GM18498 (cell line): ENCODE results near the gene AIM2.
"Not testable (repeated sequence)": the region's sequence is repeated elsewhere in the genome, so short reads cannot be mapped to it uniquely, and the experiment has no call there.

Experiments
- ATAC-seq: cut with Tn5 transposase; IDR thresholded peaks from one replicate; pipeline ENCODE4 v1.9.1; 2021; ENCODE audit warnings: mild to moderate bottlenecking, moderate library complexity; ENCODE audit not compliant: unreplicated experiment

The AIM2 gene, protein sequence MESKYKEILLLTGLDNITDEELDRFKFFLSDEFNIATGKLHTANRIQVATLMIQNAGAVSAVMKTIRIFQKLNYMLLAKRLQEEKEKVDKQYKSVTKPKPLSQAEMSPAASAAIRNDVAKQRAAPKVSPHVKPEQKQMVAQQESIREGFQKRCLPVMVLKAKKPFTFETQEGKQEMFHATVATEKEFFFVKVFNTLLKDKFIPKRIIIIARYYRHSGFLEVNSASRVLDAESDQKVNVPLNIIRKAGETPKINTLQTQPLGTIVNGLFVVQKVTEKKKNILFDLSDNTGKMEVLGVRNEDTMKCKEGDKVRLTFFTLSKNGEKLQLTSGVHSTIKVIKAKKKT

DNA sequence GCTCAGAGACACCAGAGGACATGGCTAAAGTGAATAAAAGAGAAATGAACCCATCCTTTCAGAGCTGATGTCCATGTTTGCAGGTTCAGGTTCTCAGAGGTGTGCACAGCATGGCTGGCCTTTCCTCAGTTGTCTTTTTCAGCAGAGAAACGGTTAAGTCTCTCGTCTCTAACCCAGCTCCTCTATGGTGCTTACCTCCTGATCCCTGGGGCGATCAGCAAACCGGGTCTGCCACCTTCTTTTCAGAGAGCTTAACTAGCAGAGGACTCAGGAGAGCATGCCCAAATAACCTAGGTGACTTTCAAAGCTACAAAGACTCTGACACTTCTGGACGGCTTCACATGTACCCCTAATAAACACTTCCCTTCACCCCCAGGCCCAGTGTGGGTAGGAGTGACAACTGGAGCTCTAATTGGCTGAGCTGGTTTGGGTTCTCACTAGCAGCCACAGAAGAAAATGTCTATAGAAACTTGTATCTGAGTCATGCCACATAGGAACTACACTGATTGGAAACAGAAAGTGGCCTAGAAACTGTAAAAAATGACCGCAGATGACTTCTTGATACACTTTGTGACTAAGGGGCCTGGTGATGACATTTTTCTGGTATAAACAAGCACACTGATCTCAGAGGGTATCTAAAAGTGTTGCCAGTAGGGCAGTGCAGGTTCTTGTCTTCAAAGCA is at the start of gene AIM2:
TSS of gene AIM2 (minus strand) at position 329 of the 682 bp plus-strand sequence. CDS start 3,267 bp downstream, outside the sequence.
- ATAC-seq, result peak; percentile 92

- ATAC-seq, result no peak
Measured at GRCh38 chr1:159123587-159123986, 47.0 kb upstream of the AIM2 start.

DNA sequence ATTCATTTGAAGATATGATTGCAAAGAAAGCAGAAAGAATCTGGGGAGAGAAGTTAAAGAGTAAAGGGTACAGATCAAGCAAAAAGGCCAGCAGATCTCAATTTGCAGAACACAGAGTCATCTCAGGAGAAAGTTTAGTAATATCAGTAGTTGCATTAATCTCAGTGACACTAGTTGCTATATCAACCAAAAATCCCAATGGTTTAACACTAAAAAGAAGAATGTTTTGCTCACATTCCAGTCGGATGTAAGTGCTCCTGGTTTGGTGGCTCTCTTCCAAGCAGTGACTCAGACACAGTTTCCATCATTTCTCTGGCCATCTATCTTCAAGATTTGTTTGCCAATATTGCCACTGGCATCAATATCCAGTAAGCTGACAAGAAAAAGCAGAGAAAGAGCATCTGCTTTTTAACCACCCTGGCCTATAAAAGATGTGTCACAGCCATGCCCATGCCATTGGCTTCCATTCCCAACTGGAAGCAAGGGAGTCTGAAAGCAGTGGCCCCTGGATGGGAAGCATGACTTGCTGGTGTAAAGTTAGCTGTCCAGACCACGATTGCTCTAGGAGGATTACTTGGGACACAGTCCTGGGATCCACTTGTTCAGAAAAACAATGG is 45.5 kb upstream of the AIM2 start:
- ATAC-seq, result peak; percentile 76

DNA sequence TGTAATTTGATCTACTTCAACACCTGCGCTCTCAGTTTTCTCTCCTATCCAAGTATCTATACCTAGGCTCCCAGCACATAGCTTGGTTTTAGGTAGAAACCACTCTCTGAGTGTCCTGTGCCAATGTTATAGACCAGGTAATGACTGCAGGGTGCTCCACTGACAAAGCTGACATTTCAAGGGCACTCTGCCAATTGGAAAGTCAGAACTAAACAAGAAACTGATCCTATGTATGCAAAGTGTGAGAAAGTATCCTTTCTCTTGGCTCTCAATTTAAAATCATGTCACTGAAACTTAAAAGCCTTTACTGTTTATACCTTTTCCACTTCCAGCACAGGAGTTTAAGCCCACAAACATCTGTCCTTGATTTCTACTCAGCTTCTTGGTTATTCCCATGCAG is 45.0 kb upstream of the AIM2 start:
- peak; percentile 83 for ATAC-seq

DNA sequence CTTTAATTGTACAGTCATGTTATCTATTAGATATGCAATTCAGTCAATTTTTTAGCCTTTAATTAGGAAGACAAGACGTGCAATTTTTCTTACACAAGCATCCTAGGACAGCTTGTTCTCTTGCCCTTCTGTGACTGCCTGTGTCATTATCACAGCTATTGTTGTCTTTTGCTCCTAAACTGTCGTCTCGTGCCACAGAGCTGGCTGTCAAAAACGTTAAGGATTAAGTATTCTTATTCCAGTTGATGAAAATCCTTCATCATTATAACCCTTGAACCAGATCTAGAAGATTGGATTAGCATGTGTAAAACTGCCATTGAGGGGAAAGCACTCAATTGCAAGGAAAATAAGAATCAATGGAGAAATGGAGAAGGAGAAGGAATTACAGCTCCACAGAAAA is 43.8 kb upstream of the AIM2 start:
- no peak for ATAC-seq

DNA sequence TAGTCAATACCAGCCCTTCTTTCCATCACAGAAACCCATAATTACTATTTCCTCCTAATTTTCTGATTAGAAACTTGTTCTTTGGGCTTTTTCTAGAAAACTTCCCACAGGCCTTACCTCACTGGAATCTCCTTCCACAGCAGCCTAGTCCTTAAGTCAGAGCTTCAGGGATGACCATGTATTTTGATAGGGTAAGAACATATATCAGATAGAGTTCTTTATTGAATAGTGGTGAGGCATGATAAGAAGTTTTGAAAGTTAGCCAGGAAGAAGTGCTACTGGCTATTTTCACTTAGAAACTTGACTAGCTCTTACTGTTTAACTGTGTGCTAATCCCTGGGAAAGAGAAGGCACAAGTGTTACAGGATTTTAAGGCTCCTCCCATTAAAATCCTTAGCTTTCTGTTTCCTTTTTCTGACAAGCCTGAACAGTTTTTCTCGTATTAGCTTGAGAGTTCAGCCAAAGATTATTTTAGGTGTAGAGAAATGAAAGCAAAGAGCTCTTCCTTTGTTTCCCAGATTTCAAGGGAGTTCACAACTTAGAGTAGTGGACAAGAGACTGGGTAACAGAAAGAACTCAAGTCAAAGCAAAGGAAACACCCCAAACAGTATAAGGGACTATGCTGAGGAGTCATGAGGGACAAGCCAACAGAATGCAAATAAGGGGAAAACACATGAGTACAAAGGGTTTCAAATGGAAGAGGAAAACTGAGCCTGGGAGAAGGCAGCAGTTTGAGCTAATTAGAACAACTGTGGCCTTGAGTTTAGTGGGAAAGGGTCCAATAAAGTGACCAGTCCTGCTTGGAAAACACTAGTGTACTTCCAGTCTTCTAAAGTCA is 37.2 kb upstream of the AIM2 start:
- no peak for ATAC-seq

DNA sequence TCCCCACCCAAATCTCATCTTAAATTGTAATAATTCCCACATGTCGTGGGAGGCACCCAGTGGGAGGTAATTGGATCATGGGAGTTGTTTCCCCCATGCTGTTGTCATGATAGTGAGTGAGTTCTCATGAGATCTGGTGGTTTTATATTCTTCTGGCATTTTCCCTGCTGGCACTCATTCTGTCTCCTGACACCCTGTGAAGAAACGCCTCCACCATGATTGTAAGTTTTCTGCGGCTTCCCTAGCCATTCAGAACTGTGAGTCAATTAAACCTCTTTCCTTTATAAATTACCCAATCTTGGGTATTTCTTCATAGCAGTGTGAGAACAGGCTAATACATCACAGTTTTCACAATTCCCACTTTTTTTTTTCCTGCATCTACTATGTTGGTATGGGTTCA is 26.5 kb upstream of the AIM2 start:
- ATAC-seq, result not testable (repeated sequence)

GRCh38 chr1:159100589-159100988 is 24.0 kb upstream of the AIM2 start:
- no peak for ATAC-seq

GRCh38 chr1:159098596-159098995 is 22.0 kb upstream of the AIM2 start:
- no peak for ATAC-seq

DNA sequence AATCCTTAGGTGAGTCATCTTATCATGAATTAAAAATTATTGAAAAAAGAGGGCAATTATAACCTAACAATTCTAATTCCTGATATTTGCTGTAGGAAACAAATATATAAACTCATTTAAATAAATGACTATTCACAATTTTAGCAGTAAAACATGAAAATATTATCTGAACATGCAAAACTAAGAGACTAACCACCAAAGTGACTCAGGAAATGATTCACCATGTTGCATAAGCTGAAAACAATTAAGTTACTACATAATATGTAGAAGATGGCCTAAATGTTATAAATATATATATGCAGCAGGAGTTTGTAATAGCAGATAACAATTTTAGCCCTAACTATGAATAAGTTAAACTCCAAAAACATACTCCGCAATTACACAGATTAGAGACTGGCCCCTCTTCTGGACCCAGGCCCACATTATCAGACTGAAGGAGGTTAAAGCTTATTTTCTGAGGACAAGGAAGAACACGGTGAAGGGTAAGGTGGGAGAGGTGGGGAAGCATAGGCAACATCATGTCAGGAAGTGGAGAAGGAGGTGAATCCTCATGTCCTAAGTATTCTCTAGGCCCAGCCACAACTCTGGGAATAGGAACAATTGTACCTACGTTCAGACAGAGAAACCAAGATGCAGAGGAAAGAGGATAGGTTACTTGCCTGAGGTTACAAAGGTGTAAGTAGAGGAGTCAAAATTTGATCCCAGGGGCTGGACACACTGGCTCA is 15.6 kb upstream of the AIM2 start:
- no peak for ATAC-seq

DNA sequence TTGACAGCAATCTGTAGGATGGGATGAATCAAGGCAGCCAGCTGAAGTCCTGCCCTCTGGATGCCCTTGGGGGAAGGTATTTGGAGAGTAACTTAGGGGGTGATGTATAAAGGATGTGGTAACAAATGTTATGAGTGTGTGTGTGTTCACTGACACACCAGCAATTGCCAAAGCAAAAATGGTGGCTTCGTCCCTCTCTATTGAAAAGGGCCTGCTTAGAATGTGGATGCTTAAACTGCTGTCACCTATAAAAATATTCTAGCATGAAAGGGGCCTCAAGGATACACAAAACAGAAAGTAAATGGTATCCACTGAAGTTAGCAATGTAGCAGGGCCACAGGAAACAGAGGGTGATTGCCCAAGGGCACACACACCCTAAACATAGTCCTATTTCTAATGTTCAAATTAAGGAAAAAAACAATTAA is 15.1 kb upstream of the AIM2 start:
- no peak for ATAC-seq

DNA sequence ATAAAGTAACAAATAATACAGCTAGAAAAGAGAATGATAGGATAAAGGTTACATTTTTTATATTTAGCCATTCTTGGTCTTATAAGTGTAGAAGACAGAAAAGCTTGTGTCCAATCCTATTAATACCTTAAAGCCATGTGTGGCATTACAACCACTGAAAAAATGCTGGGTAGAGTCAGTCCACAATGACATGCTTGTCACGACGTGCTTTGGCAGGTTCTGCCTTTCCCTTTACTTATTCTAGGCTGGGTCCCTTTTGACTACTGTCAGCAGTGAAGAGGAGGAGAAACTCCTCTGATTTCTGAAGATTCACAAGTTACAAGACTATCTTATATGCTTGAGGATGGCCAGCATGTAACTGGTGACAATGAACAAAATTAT is 14.6 kb upstream of the AIM2 start:
- ATAC-seq, result no peak

DNA sequence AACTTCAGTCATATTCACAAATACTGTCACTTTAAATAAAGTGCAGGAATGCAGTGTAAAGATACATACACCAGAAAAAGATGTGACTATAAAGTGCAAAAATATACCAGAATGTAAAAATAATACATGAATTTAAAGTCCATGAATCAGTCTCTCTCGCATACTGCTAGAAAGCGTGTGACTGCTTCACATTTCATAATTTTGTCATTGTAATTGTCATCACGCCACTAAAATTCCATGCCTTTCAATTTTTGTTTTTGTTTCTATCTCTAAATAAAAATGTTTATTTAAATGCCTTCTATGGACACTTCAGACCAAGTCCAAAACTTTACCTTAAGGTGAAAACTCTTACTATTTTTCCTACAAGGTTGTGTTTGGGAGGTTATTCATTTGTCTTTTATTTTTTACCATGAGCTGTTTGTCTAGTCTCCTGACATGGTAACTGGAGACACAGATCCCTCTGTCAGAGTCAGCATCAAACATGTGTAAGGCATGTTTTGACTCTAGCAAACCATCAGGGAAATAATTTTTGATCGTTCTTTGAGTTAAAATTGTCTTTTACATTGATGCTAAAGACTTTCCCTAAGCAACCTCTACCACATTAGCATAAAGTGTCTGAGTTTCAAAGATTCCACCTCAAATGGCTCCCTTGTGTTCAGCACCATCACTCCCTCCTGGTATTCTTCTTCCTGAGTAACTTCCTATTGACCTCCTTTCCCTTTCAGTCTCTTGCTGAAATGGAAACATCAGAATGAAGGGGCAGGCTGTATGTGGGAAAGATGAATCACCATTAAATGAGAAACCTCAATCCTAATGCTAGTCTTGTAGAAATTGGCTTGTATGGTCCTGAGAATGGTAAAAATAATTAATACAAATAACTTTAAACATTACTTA is 14.0 kb upstream of the AIM2 start:
- ATAC-seq, result no peak

GRCh38 chr1:159089184-159089791 is 12.7 kb upstream of the AIM2 start:
- peak; percentile 59 for ATAC-seq

DNA sequence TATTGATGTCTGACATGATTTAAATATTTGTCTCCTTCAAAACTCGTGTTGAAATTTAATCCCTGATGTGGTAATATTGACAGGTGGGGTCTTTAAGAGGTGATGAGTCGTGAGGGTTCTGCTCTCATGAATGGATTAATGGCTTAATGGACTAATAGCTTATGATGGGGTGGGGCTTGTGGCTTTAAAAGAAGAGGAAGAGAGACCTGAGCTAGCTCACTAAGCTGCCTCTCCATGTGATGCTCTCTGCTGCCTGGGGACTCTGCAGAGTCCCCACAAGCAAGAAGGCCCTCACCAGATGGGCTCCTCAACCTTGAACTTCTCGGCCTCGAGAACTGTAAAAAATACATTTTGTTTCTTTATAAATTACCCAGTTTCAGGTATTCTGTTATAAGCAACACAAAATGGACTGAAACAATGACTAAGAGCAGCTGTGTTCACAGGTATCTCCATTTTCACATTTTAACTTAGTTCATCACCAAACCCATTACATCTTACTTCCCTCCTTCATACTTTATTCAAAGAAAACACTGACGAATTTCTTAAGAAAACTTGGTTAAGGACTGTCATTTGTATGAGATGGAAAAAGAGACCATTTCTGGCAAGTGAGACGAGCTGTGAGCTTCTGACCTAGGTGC is 12.1 kb upstream of the AIM2 start:
- ATAC-seq, result peak; percentile 60

GRCh38 chr1:159088050-159088449 is 11.5 kb upstream of the AIM2 start:
- no peak for ATAC-seq

DNA sequence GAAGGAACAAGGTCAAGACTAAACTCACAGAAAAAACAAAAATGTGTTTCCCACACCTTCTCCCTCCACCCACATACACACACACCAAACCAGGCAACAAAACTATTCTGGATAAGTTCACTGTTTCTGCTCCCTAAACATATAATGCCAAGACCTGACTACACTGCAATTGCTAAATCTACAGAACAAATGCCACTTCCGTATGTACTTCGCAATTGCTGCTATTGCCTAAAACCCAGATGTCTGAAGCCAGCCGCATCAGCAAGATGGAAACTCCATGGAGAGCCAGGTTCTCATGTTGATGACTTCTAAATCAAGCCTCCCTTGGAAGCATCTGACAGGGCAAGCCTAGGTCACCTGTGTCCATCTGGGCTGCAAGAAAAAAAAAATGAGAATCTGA is 8.3 kb upstream of the AIM2 start:
- no peak for ATAC-seq

DNA sequence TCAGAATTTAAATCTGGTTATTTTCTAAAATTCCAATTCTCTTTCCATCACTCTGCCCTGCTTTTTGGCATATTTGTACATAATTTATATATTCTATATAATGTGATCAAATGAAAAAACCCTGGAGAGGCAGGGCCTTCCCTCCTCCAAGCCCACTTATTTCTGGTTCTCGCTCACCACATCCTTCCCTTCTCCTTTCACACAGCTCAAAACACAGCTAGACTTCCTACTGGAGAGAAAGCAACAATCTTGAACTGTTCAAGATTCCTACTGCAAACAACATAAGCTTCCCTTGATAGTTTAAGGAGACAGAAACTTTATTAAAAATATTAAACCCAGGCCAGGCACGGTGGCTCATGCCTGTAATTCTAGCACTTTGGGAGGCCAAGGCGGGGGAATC is 7.6 kb upstream of the AIM2 start:
- no peak for ATAC-seq

- ATAC-seq, result no peak
Measured at GRCh38 chr1:159083013-159083412, 6.4 kb upstream of the AIM2 start.
